CD4-positive, alpha-beta T cell treated with Interleukin-21 for 1 hour (primary cell): ENCODE measurements around the gene HMX1.

ENCODE experiments used
- DNase-seq: peaks from one replicate; pipeline ENCODE4 v3.0.0-alpha.2; 2020

HMX1 gene

GRCh38 chr4:8854931-8855330 lies 16.7 kb downstream of the HMX1 start:
- no peak for DNase-seq

DNA sequence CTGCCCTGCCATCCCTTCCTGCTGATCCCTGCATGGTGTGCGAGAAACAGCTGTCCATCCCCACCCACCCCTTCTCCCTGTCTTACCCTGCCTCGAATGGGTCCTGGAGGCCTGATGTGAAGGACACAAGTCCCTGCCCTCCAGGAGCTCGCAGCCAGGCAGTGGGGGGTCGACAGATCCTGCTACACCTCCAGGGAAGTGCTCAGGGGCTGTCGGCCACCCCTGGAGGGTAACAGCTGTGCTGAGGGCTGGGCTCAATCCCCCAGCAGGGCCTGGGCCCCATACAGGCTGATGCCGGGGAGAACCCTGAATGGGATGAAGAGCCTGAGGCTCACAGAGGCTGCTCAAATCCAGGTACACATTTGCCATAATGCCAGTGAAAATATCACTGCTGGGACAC lies 17.6 kb downstream of the HMX1 start:
- no peak for DNase-seq

DNA sequence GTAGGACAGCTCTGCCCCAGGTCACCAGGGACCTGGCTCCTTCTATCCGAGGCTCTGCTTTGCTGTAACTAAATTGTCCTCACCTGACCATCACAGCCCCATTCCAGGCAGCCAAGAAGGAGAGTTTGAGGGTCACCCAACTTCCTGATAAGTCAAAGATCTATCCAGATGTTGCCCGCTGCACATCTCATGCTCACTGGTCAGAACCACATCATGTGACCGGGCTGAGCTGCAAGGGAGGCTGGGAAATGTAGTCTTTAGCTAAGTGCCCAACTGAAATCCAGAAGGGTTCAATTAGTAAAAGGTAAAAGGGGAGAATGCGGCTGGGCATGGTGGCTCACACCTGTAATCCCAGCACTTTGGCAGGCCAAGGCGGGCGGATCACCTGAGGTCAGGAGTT lies 18.4 kb downstream of the HMX1 start:
- DNase-seq: no peak

DNA sequence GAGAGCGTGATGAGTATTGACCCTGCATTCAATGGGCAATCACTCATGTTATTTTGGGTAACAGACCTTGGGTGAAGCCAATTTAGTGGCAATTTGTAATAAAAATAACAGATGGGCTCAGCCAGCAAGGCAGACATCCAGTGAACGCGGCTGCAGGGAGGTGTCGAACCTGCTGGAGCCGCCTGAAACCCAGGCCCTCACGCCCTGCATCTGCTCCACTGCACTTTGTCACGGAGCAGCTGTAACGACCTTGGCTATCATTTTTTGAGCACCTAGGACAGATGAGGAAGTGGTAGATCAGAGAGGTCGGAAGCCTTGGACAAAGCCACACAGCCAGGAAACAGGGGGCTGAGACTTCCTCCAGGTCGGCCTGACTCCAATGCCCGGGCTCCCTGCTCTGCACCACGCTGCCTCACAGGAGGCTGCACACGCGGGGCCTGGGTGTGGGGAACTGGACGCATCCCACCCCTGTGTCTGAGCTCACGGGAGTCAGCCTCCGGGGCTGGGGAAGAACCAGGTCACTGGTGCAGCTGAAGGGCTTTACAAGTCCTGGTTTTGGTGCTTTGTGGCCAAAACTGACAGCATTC lies 19.4 kb downstream of the HMX1 start:
- DNase-seq: no peak

GRCh38 chr4:8851321-8852117 lies 20.1 kb downstream of the HMX1 start:
- no peak for DNase-seq

GRCh38 chr4:8850830-8851188 lies 20.8 kb downstream of the HMX1 start:
- no peak for DNase-seq

- DNase-seq: no peak
These were observed 21.4 kb downstream of the HMX1 start for GRCh38 chr4:8850074-8850829.

GRCh38 chr4:8849266-8850073 lies 22.2 kb downstream of the HMX1 start:
- no peak for DNase-seq

- DNase-seq: no peak
These were observed 23.0 kb downstream of the HMX1 start for GRCh38 chr4:8848507-8849265.

- no peak for DNase-seq
These were observed 23.9 kb downstream of the HMX1 start for GRCh38 chr4:8847764-8848163.

DNA sequence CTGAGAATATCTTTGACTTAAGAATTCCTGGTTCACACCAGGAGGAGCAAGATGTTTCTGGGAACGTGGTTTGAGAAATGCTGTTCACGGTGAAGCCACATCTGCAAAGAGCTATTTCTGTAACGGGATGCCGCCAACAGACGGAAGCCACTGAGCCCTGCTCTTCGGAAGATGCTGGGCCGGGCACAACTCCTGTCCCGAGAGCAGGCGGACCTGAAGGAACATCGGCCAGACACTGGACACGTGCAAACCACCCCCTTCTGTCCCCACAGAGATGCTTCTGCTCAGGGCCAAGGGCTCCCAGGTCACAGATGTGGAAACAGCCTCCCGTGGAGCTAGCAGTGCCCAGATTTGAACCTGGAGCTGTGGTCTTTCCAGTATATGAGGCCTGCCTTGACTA lies 24.3 kb downstream of the HMX1 start:
- no peak for DNase-seq

DNA sequence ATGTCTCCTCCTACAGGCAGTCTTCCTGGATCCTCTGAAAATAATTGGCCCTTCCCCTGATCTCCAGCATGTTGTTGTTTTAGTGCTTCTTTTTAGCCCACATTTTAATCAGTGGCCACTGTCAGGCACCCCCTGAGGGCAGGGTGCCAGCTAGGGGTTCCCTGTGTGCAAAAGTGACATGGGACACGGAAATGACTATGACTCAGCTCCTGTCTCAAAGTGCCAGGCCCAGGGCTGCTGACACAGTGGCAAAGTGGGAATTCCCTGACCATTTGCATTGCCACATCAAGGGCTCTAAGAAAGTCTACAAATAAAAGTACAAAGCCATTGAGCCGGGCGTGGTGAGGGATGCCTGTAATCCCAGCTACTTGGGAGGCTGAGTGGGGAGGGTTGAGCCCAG lies 24.8 kb downstream of the HMX1 start:
- DNase-seq: no peak

- no peak for DNase-seq
These were observed 25.5 kb downstream of the HMX1 start for GRCh38 chr4:8846046-8846720.

DNA sequence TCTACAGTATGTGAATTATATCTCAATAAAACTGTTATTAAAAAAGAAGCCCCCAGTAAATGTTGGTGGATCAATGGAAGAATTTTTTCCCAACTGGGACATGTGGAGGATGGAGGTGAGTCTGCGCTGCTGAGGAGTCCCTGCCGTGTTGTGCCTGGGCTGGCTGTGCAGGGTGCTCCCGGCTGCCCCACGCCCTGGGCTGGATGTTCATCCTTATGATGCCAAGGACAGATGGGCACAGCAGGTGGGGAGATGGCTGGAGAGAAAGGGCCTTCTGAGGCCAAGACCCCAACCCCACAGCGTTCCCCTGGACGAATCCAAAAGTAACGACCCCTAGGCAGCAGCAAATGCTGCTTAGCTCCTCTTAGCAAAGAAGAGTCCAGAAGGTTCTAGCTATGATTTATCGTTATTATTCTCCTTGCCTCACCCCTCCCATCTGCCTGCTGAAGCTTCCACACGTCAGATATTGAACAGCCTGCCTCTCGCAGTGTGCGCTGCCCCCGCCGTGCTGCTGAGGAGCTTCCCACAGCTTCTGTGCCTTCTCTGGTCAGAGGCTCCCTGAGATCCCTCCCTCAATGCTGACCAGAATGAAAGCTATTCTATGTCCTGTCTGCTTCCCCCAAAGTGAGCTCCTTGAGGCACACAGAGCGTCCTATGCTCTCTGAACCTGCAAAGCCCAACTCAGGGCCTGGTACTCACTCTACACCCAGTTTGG lies 26.5 kb downstream of the HMX1 start:
- no peak for DNase-seq

DNA sequence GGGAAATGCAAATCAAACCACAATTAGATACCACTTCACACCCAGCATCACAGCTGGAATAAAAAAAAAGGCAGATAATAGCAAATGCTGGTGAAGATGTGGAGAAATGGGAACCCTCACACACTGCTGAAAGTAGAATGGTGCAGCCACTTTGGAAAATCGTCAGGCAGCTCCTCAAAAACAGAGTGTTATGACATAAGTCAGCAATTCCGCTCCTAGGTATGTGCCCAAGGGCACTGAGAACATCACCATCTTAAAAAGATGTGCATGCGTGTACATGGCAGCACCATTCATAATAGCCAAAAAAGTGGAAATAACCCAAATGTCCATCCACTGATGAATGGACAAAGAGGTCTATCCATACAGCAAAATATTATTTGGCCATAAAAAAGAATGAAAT lies 28.0 kb downstream of the HMX1 start:
- DNase-seq: no peak

GRCh38 chr4:8842614-8843013 lies 29.0 kb downstream of the HMX1 start:
- no peak for DNase-seq

DNA sequence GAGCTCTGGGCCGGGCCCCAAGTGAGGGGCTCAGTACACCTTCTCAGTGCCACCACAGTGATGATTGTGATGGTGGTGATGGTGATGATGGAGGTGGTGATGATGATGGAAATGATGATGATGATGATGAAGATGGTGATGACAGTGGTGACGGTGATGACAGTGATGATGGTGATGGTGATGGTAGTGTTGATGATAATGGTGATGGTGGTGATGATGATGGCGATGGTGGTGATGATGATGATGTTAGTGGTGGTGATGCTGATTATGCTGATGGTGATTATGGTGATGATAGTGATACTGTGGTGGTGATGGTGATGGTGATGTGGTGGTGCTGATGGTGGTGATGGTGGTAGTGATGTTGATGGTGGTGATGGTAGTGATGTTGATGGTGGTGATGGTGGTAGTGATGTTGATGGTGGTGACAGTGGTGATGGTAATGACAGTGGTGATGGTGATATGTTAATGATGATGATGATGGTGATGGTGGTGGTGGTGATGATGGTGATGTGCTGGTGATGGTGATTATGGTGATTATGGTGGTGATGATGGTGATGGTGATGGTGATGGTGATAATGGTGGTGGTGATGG lies 29.9 kb downstream of the HMX1 start:
- DNase-seq: no peak

DNA sequence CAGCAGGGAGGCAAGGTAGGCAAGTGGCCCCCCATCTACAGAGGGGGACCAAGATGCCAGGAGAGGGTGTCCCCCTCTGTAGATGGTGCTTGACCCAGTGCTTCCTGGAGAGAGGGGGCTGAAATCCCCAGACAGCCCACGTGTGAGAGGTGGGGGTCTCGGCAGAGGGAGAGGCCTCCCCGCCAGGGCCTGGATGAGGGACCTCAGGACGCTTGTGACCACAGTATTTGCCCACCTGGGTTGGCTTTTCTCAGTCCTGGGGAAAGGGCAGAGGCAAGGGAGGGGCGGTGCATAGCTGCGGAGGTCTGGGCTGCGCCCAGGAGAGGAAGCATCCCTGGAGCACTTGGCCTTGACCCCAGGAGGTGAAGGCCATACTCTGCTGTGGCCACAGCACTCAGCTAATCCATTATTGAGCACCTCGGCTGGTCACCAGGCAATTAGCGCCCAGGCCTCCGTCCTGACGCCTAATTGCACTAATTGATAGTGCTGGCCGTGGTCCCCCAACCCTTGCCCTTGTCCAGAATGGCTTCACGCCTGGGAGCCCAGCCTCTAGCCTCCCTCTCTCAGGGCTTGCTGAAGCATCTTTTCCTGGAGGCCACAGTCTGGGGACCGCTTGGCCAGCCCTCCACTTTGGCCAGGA lies 30.7 kb downstream of the HMX1 start:
- DNase-seq: no peak

- no peak for DNase-seq
These were observed 31.4 kb downstream of the HMX1 start for GRCh38 chr4:8840006-8840793.
